ENCODE data around the gene TNS3. TPM values are rescaled to one million over a fixed set of nuclear protein-coding genes. Genes with fewer than 3 reads are reported as not detected.

Gene TNS3
- total and polyA plus RNA-seq, 4 donors: 40.5 to 140 (median 86.7) TPM

DNA sequence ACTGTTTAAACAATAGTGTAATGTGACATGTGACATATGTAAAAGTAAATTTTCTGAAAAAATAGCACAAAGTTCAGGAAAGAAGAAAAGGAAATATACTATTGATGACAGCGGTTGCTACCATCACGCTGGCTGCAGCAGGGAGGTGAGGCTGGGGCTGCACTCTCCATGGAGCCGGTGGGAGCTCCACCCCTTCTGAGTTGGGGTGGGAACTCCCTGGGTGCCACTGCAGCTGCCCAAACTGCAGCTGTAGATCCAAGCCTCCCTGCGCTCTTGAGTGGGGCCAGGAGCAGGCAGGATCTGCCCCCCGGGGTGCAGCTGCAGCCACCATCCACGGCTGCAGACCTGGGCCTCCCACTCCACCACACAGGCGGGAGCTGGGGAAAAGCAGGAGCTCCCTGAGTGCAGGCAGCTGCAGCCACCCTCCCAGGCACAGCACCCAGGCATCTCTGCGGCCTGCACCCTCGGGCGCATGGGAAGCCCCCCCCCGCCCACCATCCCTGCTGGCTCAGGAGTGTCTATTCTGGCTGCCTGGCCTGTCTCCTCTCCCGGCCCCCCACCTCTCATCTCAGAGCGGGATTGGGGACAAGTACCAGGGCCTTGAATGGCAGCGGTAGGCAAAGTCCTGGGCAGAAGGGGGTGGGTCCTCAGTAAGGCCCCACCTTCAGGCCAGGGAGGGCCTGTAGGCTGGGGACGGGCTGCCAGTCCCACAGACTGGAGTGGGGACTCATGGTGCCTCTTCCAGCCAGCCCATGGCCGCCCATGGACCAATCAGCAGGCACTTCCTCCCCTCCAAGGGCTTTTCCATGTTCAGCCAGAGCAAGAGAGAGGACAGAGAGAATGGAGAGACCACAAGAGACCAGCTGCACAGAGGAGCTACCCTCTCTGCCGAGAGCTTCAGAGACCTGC lies 50.1 kb downstream of the TNS3 start:
- H3K4me3 ChIP-seq (ENCODE audit: low read length in 2 of 2): no peak overlapping the region
- peaks cover 0 to 7% of the 10 kb centered on the region in 2 donors for H3K36me3 ChIP-seq (ENCODE audit: control insufficient read depth in 1 of 2, insufficient read depth in 2 of 2, low read length in 1 of 2)
- DNase-seq (peak in 1 of 2 donors; percentile 64), ATAC-seq (ENCODE audit: low FRiP score) (no peak)
- no peaks in the 10 kb centered on the region for H3K27me3 ChIP-seq (ENCODE audit: control insufficient read depth in 1 of 2, insufficient read depth in 2 of 2, low read length in 1 of 2)
- H3K4me1 ChIP-seq (ENCODE audit: control insufficient read depth in 1 of 2, insufficient read depth in 2 of 2, low read length in 2 of 2): no peaks in the 10 kb centered on the region
- no peak overlapping the region for H3K27ac ChIP-seq (ENCODE audit: low read depth in 1 of 2, low read length in 2 of 2)
- intact Hi-C loops (cut with DNase I): no loop called here
- H3K9me3 ChIP-seq (ENCODE audit: control insufficient read depth, low read length): no peaks in the 10 kb centered on the region
- WGBS, 2 donors: 78% methylated on average over 17 of the region's 17 CpGs

DNA sequence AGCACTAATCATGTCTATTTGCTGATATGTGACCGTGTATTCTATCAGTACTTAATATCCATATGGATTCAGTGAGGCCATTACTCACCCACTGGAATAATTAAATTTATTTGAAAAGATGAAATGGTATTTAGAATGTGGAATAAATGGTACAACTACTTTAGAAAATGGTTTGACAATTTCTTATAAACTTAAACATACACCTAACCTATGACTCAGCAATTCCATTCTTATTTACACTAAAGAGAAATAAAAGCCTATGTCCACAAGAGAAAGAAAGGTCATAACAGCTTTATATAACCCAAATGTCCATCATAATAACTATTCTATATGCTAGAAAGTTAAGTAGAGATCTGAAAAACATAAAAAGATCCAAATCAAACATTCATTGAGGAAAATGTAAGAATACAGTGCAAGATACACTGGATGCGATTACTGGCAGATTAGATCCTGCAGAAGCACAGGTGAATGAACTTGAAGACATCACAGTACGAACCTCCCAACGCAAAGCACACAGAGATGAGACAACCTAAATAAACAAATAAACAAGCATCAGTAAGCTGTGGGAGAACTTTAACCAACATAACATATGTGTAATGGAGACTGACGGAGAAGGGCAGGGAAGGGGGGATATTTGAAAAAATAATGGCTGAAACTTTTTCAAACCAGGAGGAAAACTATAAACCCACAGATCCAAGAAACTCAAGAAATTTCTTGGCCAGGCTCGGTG lies 51.9 kb downstream of the TNS3 start:
- Histone ChIP-seq H3K36me3 (ENCODE audit: control insufficient read depth in 1 of 2, insufficient read depth in 2 of 2, low read length in 1 of 2) (peaks cover 0 to 11% of the 10 kb centered on the region in 2 donors), H3K4me3 (ENCODE audit: low read length in 2 of 2) (no peak overlapping the region), H3K9me3 (ENCODE audit: control insufficient read depth, low read length) (no peaks in the 10 kb centered on the region), H3K27ac (ENCODE audit: low read depth in 1 of 2, low read length in 2 of 2) (no peak overlapping the region), H3K4me1 (ENCODE audit: control insufficient read depth in 1 of 2, insufficient read depth in 2 of 2, low read length in 2 of 2) (no peaks in the 10 kb centered on the region), H3K27me3 (ENCODE audit: control insufficient read depth in 1 of 2, insufficient read depth in 2 of 2, low read length in 1 of 2) (no peaks in the 10 kb centered on the region)
- 96 to 99% methylated on average over 6 of the region's 6 CpGs for WGBS, 2 donors
- intact Hi-C loops (cut with DNase I): no loop called here
- no peak for DNase-seq
- no peak for ATAC-seq (ENCODE audit: low FRiP score)

DNA sequence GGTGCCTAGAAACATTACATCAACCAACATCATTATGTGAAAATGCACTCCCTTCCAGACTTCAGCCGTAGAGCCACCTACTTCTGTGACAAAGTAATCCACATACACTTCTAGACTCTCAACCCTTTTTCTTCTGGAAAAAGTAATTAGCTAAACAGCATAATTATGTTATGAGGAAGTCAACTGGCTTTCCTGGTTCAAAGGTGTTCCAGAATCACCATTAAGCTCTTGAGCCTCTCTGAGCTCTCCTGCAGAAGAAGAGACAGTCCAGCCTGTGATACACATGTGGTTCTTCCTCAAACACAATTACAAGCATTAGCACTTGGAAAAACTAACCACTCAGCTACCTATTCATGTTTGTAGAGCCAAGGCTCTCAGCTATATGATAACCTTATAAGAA lies 52.5 kb downstream of the TNS3 start:
- 90 to 91% methylated on average over 1 of the region's 1 CpG for WGBS, 2 donors
- intact Hi-C loops (cut with DNase I): no loop called here
- no peak for ATAC-seq (ENCODE audit: low FRiP score)
- peak in 1 of 2 donors; percentile 1 for DNase-seq
- Histone ChIP-seq H3K4me3 (ENCODE audit: low read length in 2 of 2) (no peak overlapping the region), H3K9me3 (ENCODE audit: control insufficient read depth, low read length) (no peaks in the 10 kb centered on the region), H3K27ac (ENCODE audit: low read depth in 1 of 2, low read length in 2 of 2) (no peak overlapping the region), H3K4me1 (ENCODE audit: control insufficient read depth in 1 of 2, insufficient read depth in 2 of 2, low read length in 2 of 2) (no peaks in the 10 kb centered on the region), H3K36me3 (ENCODE audit: control insufficient read depth in 1 of 2, insufficient read depth in 2 of 2, low read length in 1 of 2) (peaks cover 0 to 11% of the 10 kb centered on the region in 2 donors), H3K27me3 (ENCODE audit: control insufficient read depth in 1 of 2, insufficient read depth in 2 of 2, low read length in 1 of 2) (no peaks in the 10 kb centered on the region)

DNA sequence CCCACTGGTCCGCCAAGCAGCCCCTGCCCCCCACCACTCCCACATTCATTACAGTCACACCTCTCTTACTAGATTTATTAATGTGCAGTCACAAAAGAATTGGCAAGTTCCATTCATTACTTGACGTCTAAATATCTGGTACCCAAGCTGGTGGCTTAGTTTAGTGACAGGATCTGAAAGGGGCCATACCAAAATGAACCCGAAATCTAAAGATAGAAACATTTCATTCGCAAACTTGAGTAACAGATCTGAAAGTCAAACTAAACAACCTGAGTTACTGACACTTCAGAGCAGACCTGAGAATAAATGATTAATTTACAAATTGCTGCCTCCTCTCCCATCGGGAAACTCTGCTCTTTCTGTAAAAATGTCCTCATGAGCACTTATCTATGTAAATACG lies 53.4 kb downstream of the TNS3 start:
- H3K9me3 ChIP-seq (ENCODE audit: control insufficient read depth, low read length): no peaks in the 10 kb centered on the region
- H3K36me3 ChIP-seq (ENCODE audit: control insufficient read depth in 1 of 2, insufficient read depth in 2 of 2, low read length in 1 of 2): peaks cover 0 to 11% of the 10 kb centered on the region in 2 donors
- intact Hi-C loops (cut with DNase I): no loop called here
- H3K4me1 ChIP-seq (ENCODE audit: control insufficient read depth in 1 of 2, insufficient read depth in 2 of 2, low read length in 2 of 2): no peaks in the 10 kb centered on the region
- H3K27me3 ChIP-seq (ENCODE audit: control insufficient read depth in 1 of 2, insufficient read depth in 2 of 2, low read length in 1 of 2): no peaks in the 10 kb centered on the region
- DNase-seq (no peak), ATAC-seq (ENCODE audit: low FRiP score) (no peak)
- no peak overlapping the region for H3K27ac ChIP-seq (ENCODE audit: low read depth in 1 of 2, low read length in 2 of 2)
- no peak overlapping the region for H3K4me3 ChIP-seq (ENCODE audit: low read length in 2 of 2)
- WGBS, 2 donors: 67 to 74% methylated on average over 6 of the region's 6 CpGs

DNA sequence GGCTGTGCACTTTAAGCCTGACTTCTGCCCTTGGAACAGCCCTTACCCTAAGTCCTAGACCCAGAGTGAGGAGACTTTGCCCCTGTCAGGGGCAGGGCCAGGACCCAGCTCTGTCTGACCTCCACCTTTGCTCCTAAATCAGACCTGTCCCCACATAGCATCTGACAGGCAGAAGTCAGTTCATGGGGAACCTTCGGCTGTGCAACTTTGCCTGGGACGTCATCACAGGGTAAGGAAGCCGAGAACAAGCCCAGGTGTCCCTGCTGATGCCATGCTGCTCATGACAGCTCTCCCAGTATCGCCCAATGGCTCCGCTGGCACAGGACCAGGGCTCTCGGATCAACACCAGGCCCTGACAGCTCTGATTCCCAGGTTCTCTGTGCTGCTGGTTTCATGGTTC lies 55.4 kb downstream of the TNS3 start:
- intact Hi-C loops (cut with DNase I): no loop called here
- ATAC-seq (ENCODE audit: low FRiP score) (no peak), DNase-seq (peak in 1 of 2 donors; percentile 52)
- Histone ChIP-seq H3K27me3 (ENCODE audit: control insufficient read depth in 1 of 2, insufficient read depth in 2 of 2, low read length in 1 of 2) (no peaks in the 10 kb centered on the region), H3K9me3 (ENCODE audit: control insufficient read depth, low read length) (no peaks in the 10 kb centered on the region), H3K4me3 (ENCODE audit: low read length in 2 of 2) (no peak overlapping the region), H3K4me1 (ENCODE audit: control insufficient read depth in 1 of 2, insufficient read depth in 2 of 2, low read length in 2 of 2) (no peaks in the 10 kb centered on the region), H3K36me3 (ENCODE audit: control insufficient read depth in 1 of 2, insufficient read depth in 2 of 2, low read length in 1 of 2) (peaks cover 0 to 11% of the 10 kb centered on the region in 2 donors), H3K27ac (ENCODE audit: low read depth in 1 of 2, low read length in 2 of 2) (no peak overlapping the region)
- 84 to 90% methylated on average over 6 of the region's 6 CpGs for WGBS, 2 donors

DNA sequence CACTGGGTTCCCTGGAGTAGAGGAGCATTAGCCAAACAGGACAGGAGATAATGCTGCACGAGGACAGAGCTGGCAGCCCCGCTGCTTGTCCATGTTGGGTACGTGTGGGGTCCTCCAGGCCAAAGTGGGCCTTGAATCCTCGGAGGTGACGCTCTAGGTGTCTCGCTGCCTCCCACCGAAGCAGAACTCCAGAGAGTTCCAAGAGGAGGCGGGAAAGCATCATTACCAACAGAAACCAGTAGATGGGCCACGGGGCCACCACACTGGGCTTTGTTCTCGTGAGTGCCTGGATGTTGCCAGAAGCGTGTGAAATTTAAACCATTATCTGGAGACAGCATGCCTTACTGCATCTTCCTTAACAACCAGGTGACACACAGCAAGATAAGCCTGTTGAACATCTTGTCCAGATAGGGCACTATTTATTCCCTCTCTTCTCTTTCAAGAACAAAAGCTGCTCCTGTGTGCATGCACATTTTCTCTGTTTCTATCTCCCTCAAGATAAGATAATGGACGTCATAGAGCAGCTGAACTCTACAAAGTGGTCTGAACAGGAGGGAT lies 56.8 kb downstream of the TNS3 start:
- intact Hi-C loops (cut with DNase I): no loop called here

DNA sequence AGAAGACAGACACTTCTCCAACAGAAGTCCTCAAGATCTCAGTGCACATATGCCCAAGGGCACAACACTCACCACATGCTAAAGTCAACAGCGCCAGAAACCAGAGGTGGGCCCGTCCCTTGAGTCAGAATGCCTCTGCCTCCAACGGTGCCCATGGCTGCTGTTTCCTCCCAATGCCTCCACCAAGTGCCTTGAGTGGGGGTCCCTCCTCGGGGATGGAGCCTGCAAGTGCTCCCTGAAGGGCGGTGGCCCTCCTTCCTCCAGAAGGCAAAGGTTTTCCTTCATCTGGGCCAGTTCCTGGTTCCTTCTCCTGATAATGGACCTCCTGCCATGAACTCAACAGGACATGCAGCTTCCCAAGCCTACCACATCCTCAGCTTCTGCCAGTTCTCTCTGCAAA lies 58.5 kb downstream of the TNS3 start:
- intact Hi-C loops (cut with DNase I): loop anchor here in 1 of 2 donors (5.0 kb wide), 1 partner anchor 34 kb away; no protein-coding TSS in a partner anchor

More for the DNA sequence above, 56.8 kb downstream of the TNS3 start:
- no peak overlapping the region for H3K27ac ChIP-seq (ENCODE audit: low read depth in 1 of 2, low read length in 2 of 2)
- H3K27me3 ChIP-seq (ENCODE audit: control insufficient read depth in 1 of 2, insufficient read depth in 2 of 2, low read length in 1 of 2): no peaks in the 10 kb centered on the region
- H3K36me3 ChIP-seq (ENCODE audit: control insufficient read depth in 1 of 2, insufficient read depth in 2 of 2, low read length in 1 of 2): peaks cover 0 to 11% of the 10 kb centered on the region in 2 donors
- H3K4me1 ChIP-seq (ENCODE audit: control insufficient read depth in 1 of 2, insufficient read depth in 2 of 2, low read length in 2 of 2): no peaks in the 10 kb centered on the region
- ATAC-seq (ENCODE audit: low FRiP score): no peak
- no peak overlapping the region for H3K4me3 ChIP-seq (ENCODE audit: low read length in 2 of 2)
- H3K9me3 ChIP-seq (ENCODE audit: control insufficient read depth, low read length): no peaks in the 10 kb centered on the region
- peak in 1 of 2 donors; percentile 67 for DNase-seq
- 76 to 84% methylated on average over 12 of the region's 12 CpGs for WGBS, 2 donors

DNA sequence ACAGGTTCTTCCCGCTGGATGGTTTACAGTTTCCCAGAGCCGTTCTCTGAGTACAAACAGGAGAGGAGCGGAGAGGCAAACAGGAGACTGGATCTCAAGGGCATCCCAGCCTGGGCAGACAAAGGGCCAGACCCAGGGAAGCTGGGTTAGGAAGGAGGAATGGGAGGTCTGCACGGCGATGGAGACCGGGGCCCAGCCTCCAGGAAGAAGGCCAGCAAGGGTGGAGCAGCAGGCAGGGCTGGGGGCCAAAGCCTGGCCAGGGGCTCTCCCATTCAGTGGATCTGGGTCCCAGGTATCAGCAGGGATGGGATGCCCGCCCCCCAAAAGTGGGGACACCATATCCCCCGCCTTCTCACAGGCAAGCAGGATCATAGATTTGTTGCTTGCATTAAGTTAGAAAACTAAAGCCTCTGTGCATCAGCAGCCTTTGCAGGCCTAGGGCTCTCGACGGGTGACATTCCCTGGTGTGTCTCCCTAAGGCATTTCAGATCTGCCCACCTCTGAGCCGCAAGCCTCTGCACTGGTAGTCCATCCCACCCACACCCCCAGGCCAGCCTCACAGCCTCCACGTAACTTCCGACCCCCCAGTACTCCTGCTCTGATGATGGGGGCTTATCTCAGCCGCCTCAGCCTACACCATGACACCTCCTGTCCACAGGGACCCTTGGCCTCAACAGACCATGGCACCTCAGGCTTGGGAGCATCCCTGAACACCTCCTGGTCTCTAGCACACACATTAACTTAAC lies 59.9 kb downstream of the TNS3 start:
- Histone ChIP-seq H3K36me3 (ENCODE audit: control insufficient read depth in 1 of 2, insufficient read depth in 2 of 2, low read length in 1 of 2) (peaks cover 0 to 4% of the 10 kb centered on the region in 2 donors), H3K27ac (ENCODE audit: low read depth in 1 of 2, low read length in 2 of 2) (peak overlapping the region in 1 of 2 donors; percentile 38), H3K27me3 (ENCODE audit: control insufficient read depth in 1 of 2, insufficient read depth in 2 of 2, low read length in 1 of 2) (no peaks in the 10 kb centered on the region), H3K9me3 (ENCODE audit: control insufficient read depth, low read length) (no peaks in the 10 kb centered on the region), H3K4me1 (ENCODE audit: control insufficient read depth in 1 of 2, insufficient read depth in 2 of 2, low read length in 2 of 2) (peaks cover 0 to 2% of the 10 kb centered on the region in 2 donors), H3K4me3 (ENCODE audit: low read length in 2 of 2) (no peak overlapping the region)
- peak in 1 of 2 donors; percentile 72 for DNase-seq
- no peak for ATAC-seq (ENCODE audit: low FRiP score)
- intact Hi-C loops (cut with DNase I): loop anchor here in 1 of 2 donors (5.0 kb wide), 1 partner anchor 35 kb away; no protein-coding TSS in a partner anchor
- WGBS, 2 donors: 79 to 80% methylated on average over 14 of the region's 14 CpGs

More for the DNA sequence above, 58.5 kb downstream of the TNS3 start:
- Histone ChIP-seq H3K4me3 (ENCODE audit: low read length in 2 of 2) (no peak overlapping the region), H3K36me3 (ENCODE audit: control insufficient read depth in 1 of 2, insufficient read depth in 2 of 2, low read length in 1 of 2) (peaks cover 0 to 11% of the 10 kb centered on the region in 2 donors), H3K27me3 (ENCODE audit: control insufficient read depth in 1 of 2, insufficient read depth in 2 of 2, low read length in 1 of 2) (no peaks in the 10 kb centered on the region), H3K9me3 (ENCODE audit: control insufficient read depth, low read length) (no peaks in the 10 kb centered on the region), H3K27ac (ENCODE audit: low read depth in 1 of 2, low read length in 2 of 2) (no peak overlapping the region), H3K4me1 (ENCODE audit: control insufficient read depth in 1 of 2, insufficient read depth in 2 of 2, low read length in 2 of 2) (peaks cover 0 to 2% of the 10 kb centered on the region in 2 donors)
- ATAC-seq (ENCODE audit: low FRiP score) (no peak), DNase-seq (peak in 1 of 2 donors; percentile 58)
- 90 to 95% methylated on average over 5 of the region's 5 CpGs for WGBS, 2 donors

Measured in aorta (tissue), 5 donors.